Ovary (tissue), 3 donors: ENCODE results near the gene LEKR1.

Experiments used
- POLR2A ChIP-seq: fragments of 450-650 bp; IDR thresholded peaks from one replicate; pipeline ENCODE4 v1.6.1; 2017; ENCODE audit warnings: antibody characterized with exemption, mild to moderate bottlenecking, moderate library complexity
- TF ChIP-seq, protein P1 (sequence below), 3 donors: fragments of 450-650 bp in 2 of 3; fragments of 200-600 bp in 1 of 3; IDR thresholded peaks; one replicate each; pipeline versions ENCODE4 v1.5.1 to v1.8.0; 2016 to 2022; ENCODE audit warnings: antibody characterized with exemption in 3 of 3, mild to moderate bottlenecking in 1 of 3
- donor health status: DM: no; HTN: no; CAD: no.

DNA sequence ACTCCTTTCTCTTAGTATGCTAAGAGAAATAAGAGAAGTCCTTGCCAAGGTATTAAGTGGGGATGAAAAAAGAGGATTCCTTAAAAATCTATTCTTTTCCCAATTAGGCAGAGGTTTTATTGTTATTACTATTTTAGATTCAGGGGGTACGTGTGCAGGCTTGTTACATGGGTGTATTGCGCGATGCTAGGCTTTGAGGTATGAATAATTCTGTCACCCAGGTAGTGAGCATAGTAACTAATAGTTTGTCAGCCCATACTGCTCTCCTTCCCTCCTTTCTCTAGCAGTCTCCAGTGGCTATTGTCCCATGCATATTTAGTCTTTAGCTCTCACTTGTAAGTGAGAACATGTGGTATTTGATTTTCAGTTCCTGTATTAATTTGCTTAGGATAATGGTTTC is 83.9 kb downstream of the LEKR1 start:
- TF ChIP-seq, protein P1, sequence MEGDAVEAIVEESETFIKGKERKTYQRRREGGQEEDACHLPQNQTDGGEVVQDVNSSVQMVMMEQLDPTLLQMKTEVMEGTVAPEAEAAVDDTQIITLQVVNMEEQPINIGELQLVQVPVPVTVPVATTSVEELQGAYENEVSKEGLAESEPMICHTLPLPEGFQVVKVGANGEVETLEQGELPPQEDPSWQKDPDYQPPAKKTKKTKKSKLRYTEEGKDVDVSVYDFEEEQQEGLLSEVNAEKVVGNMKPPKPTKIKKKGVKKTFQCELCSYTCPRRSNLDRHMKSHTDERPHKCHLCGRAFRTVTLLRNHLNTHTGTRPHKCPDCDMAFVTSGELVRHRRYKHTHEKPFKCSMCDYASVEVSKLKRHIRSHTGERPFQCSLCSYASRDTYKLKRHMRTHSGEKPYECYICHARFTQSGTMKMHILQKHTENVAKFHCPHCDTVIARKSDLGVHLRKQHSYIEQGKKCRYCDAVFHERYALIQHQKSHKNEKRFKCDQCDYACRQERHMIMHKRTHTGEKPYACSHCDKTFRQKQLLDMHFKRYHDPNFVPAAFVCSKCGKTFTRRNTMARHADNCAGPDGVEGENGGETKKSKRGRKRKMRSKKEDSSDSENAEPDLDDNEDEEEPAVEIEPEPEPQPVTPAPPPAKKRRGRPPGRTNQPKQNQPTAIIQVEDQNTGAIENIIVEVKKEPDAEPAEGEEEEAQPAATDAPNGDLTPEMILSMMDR (IDR thresholded peaks at IDR 0.05), result no peak
- TF ChIP-seq POLR2A, result no peak
